Hippocampal formation (tissue), 2 donors: ENCODE data around the gene FKBP4.
A peak's percentile ranks its signal among the peaks of the same experiment; 100 is the strongest.

Experiments
- DNase-seq, 2 donors: peaks; one replicate each; lab custom pipeline; 2025; lab: John Stamatoyannopoulos, UW

The FKBP4 gene

DNA sequence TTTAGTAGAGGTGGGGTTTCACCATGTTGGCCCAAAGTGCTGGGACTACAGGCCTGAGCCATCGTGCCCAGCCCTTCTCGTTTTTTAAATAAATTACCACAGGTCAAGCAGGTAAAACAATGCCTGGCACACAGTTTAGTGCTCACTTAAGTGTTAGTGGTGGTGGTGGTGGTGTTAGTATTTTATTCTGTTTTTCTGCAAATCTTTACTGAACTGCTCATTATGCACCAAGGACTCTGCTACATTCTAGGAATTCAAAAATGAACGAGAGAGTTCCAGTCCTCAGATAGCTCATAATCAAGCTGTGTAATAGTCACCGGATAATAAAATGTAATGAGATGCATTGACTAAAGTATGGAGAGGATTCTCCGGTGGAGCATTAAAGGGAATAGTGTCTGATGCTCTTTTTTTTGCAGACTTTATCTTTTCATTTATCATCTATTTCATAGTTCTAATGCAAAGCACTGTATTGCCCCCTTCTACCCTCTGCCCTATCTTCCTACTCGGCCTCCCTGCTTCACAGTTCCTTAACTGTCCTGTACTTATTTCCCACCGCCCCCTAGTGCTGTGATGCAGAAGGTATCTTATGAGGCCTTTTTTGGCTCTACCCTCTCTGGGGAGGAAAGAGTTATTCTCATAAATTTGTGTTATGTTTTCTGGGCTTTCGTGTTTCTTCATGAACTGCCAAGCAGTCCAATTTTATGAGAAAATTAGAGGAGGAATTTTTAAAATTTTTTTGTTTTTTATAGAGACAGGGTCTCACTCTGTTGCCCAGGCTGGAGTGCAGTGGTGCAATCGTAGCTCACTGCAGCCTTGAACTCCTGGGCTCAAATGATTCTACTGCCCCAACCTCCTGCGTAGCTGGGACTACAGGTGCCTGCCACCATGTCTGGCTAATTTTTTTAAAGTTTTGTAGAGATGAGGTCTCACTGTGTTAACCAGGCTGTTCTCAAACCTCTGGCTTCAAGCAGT, 18.7 kb downstream of the FKBP4 start:
- DNase-seq, result peak in 1 of 2 donors; percentile 70

DNA sequence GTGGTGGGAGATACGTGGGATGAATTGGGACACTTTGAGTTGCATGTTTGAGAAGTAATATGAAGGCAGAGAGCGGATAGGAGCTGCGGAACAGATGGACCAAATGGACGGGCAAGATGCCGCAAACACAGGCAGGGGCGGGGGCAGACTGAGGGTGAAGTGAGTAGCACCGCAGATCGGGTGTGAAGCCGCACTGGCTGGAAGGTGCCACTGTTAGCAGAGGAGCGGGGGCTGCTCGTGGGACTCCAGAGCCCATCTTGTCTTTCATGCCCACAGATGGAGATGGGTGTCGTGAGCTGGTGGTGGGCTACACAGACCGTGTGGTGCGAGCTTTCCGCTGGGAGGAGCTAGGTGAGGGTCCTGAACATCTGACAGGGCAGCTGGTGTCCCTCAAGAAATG, 25.0 kb downstream of the FKBP4 start:
- DNase-seq, result no peak

DNA sequence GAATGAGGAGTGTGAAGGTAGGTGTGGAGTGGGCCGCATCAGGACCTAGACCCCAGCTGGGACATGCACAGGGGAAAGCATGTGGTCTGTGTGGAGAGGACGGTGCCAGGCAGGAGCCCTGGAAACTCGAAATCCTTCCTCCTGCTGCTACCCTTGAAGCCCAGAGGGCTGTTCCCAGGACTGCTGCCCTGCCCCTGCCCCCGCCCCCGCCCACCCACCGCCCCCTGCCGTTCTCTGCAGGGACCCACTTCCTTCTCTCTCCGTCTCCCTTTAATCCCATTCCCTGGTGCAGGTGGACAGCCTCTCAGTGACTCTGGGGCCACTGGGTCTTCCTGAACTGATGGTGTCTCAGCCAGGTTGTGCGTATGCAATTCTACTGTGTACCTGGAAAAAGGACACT, 25.7 kb downstream of the FKBP4 start:
- no peak for DNase-seq

GRCh38 chr12:2823483-2823882, 28.7 kb downstream of the FKBP4 start:
- no peak for DNase-seq

DNA sequence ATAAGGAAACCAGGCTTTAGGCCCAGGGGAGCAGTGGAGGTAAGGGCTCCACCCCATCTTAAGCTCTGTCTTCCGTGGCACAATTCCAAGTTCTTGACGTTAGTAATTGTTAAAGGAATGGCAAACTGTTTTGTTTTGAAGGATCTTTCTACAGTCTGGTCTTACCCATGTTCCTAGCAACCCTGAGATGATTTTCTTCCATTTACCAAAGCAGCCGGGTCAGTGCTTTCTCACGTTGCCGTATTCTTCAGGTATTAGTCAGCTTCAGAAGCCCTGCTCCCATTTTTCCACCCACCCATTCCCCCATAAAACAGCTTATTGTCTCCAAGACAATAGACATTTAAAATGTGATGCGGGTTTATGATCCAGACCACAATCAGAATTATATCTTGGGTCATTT, 29.8 kb downstream of the FKBP4 start:
- no peak for DNase-seq

GRCh38 chr12:2825132-2825531, 30.4 kb downstream of the FKBP4 start:
- DNase-seq, result peak in 1 of 2 donors; percentile 9

GRCh38 chr12:2826036-2826435, 31.3 kb downstream of the FKBP4 start:
- DNase-seq, result no peak

DNA sequence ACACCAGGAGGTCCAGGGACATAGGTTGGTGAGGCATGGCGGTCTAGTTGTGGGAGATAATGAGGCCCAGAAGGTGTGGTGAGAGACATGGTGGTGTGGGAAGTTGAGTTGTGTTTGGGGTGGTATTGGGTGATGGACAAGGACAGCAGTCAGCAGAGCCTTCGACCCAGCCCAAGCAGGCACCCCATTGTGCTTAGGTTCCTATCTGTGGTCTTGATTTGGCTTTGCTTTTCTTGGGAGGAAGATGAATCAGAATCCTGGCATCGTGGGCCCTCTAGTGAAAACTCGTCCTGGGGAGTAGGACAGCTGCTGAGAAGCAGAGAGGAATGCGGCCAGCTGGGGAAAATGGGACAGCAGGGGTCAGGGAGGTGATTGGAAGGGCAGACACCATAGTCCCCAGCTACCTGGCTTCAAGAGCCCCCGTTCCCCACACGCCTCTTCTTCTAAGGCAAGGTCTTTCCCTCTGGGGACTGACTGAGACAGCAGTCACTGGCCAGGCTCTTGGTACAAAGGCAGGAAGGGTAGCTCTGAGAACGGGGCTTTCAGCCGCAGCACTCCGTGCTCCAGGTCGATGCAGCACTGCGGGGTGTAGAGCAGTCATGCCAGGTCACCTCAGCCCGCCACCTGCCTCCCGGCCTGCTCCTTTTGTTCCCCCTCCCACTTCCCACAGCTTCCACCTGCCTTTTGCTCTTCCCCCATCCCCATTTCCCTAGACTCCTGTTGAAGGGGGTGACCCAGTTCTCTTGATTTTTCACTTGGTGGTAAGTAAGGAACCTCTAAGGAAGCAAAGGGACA, 32.1 kb downstream of the FKBP4 start:
- no peak for DNase-seq

DNA sequence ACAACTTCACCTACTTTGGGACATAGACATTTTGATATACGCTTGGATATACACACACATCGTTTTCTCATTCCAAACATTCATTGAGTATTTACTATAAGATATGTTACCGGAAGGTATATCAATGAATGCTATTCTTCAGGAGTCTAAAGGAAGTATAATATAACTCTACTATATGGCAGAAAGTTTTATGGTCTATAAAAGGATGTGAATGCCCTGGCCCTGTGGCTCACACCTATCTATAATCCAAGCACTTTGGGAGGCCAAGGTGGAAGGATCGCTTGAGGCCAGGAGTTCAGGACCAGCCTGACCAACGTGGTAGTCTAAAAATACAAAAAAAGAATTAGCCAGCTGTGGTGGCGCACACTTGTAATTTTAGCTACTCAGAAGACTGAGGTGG, 34.5 kb downstream of the FKBP4 start:
- DNase-seq, result no peak

DNA sequence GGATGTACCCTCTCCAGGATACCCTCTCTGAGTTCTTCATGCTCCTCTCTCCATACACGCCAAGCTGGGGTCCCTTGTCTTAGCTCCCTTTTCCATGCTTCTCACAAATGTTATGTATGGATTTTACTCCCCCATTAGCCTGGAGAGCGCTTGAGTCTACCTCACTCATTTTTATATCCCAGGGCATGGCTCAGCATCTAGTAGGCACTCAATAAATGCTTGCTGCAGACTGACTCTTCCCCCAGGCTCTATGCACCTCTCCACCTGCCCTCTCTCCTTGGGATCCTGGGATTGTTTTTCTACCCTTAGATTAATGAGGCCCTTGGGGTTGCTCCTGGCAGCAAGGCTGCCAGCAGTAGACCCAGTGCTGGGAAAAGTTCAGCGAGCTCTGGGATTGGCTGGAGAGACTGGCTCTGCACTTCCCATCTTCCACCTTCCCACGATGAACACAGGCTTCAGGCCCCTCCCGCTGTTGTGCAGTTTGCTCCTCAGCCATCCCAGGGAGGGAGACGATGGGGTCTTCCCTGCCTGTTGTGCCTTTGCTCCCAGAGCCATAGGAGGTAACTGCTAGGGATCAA, 37.9 kb downstream of the FKBP4 start:
- no peak for DNase-seq

DNA sequence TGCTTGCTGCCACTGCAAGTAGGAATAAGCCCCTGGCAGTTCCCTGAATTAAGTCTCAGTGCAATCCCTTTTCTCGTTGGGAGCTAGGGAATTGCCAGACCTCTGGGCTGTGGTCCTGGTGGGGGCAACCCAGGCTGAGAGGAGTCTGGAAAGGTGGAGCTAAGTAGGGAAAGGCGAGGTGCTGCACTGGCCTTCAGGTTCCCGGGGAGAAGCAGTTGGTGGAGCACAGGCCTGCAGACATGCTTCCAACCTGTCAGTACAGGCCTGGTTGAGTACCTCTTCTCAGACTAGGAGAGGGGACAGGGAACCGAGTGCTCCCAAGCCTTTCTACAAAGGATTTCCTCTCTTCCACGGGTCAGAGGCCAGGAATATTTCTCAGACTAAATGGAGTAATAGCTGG, 38.6 kb downstream of the FKBP4 start:
- no peak for DNase-seq

DNA sequence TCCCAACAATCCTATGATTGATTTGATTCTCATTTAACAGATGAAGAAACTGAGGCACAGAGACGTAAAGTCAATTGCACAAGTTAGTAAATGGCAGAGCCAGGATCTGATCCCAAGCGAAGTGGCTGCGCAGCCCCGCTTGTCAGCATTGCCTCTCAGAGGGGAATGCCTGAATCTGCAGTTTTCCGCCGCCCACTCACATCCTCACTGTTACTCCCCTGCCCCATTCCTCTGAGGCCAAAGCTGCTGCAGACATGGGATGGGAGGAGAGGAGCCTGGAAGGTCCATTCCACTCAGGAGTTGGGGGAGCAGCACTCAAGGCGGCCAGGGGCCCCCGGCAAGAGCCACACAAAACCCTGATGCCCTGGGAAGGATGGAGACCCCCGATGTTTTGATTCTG, 39.0 kb downstream of the FKBP4 start:
- no peak for DNase-seq

DNA sequence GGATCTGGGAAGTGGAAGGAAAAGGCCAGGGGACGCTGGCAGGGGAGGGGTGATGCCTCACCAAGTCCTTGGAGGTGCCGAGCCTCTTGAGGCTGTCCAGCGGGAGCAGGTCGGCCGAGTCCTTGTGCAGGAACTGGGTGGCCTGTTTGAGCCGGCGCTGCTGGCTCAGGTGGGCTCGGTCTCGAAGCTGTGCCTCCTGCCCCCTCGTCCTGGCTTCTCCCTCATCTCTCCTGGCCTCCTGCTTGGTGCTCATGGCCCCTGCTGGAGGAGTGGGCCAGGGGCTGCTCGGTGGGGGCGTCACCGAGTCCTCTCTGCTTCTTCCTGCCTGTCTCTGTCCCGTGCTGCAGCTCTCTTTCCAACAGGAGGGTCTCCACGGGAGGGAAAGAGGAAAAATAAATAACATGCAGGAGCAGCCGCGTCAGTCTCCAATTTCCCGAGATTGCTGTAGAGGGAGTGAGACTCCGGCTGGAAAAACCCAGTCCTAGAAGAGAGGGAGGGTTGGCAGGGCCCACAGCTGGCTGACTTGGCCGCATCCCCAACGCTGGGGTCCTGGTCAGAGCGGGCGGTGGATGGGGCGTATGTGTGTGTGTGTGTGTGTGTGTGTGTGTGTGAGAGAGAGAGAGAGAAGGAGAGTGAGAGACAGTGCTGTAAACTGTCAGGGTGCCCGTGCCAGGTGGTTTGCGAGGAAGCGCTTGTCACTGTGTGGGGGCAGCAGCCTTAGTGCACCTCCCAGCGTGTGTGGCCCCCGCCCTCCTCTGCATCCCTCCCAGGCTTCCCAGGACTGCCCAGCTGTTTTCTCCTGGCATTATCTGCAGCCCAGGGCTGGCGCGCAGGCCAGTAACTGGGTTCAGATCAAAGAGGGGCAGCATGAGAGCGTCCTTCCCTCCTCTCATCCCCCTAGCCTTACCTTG, 40.1 kb downstream of the FKBP4 start, which contains the start of gene NRIP2:
Gene NRIP2 (minus strand): TSS at position 455 of the 911 bp plus-strand sequence. CDS start 52 bp downstream, at position 403.
- DNase-seq, result peak; percentile 64 to 74

- no peak for DNase-seq
These were observed 41.1 kb downstream of the FKBP4 start for GRCh38 chr12:2835691-2836403.

GRCh38 chr12:2836574-2836973, 41.8 kb downstream of the FKBP4 start:
- DNase-seq, result no peak

DNA sequence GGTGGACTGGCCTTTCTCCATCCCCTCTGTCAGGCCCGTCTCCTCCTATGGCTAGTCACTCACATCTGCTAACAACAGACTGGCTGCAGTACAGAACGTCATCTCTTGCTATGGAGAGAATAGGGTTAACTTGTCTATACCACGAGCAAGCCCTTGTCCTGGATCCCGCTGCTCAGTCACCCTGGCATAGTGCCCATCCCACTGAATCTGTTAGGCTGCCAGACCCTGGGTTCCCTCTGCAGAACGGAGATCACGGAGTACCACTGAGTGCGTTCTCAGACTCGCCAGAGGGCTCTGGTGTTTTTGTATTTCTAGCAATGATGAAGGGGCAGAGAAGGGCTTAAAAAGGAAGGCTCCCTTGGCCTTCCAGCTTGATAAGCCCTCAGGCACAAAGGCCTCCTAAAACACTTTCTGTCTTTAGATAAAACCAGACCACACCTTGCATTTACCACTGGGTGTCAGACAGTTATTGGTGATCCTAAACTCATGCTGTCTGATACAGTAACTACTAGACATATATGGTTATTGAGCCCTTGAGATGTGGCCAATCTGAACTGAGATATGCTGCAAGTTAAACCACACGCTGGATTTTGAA, 46.4 kb downstream of the FKBP4 start:
- DNase-seq, result no peak

- DNase-seq, result no peak
These were observed 48.2 kb downstream of the FKBP4 start for GRCh38 chr12:2842948-2843347.

DNA sequence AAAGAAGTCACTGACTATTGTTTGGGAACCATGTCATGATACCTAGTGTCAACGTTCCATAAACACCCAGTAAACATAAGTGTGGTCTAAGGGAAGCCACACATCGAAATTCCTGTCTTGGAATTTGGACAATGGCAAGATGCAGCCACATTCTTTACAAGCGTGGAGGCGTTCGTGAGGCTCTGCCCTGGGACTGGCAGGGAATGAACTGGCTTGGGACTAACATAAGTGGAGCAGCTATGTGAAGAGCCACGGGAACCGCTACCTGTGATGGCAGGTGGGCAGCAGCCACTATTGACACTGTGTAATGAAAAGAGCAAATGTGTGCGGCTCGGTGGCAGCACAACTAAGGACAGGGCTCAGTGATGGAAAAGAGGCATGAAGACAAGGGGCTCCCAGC, 50.0 kb downstream of the FKBP4 start:
- DNase-seq, result no peak

DNA sequence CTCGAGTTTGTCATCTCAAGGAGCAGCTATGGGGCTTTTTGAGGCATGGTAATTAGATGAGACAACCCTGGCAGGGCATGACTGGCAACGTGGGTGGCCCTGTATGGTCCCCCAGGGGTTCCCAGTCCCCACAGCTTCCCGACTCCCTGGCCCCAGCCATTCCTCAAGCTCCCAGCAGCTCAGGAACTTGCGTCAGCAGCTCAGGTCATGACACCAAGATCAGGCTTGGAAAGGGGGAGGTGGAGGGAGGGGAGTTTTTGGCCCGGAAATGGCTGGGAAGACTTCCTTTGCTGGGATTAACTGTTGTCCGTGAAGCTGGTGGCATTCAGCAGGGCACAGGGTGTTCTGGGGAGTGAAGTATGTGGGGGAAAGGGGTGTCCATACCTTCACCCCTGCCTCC, 50.5 kb downstream of the FKBP4 start:
- DNase-seq, result no peak

GRCh38 chr12:2851931-2852330, 57.2 kb downstream of the FKBP4 start:
- DNase-seq, result no peak
